ENCODE data around the gene LMNA.

LMNA gene

DNA sequence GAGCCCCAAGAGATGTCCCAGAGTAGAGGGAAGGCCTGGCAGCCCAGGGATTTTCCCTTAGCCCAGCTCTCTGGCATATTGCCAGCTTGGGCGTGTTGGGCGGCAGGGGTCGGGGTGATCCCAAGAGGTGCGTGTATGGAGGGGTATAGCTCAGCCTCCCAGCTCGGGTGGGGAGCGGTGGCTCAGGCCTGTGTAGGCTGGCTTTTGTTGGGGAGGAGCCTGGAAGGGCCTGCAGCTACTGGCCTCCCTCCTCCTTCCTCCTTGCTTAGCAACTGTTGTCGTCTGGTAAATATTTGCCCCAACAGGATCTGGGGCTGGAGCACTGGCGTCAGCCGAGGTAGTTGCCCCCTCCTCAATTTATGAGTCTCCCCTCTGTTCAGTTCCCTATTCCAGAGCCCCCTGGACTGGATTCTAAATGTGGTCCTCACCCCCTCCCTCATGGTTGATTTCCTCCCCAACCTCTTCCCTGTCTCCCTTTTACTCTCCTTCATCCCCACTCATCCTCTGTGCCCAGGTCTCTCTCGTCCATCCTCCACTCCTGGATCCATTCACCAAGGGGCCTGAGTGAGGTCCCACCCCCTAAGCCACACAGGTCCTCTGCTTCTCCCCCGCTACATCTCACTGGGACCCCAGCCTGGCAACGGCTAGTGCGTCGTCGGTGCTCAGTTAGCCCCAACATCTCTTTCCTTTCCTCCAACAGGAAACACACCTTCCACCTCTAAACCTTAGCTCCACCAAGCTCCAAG, 10.3 kb upstream of the LMNA start:
- DNase-seq (ENCODE audit: low read depth, low spot score) = peak; percentile 85
- no peak for TF ChIP-seq CTCF (IDR thresholded peaks at IDR 0.05; ENCODE audit: low read depth, low read length)
- in situ Hi-C loops (cut with HindIII; ENCODE audit: low sequenced_read_pairs) = no loop called here
- no peak overlapping the region for H3K4me3 ChIP-seq (ENCODE audit: low read depth, low read length)

DNA sequence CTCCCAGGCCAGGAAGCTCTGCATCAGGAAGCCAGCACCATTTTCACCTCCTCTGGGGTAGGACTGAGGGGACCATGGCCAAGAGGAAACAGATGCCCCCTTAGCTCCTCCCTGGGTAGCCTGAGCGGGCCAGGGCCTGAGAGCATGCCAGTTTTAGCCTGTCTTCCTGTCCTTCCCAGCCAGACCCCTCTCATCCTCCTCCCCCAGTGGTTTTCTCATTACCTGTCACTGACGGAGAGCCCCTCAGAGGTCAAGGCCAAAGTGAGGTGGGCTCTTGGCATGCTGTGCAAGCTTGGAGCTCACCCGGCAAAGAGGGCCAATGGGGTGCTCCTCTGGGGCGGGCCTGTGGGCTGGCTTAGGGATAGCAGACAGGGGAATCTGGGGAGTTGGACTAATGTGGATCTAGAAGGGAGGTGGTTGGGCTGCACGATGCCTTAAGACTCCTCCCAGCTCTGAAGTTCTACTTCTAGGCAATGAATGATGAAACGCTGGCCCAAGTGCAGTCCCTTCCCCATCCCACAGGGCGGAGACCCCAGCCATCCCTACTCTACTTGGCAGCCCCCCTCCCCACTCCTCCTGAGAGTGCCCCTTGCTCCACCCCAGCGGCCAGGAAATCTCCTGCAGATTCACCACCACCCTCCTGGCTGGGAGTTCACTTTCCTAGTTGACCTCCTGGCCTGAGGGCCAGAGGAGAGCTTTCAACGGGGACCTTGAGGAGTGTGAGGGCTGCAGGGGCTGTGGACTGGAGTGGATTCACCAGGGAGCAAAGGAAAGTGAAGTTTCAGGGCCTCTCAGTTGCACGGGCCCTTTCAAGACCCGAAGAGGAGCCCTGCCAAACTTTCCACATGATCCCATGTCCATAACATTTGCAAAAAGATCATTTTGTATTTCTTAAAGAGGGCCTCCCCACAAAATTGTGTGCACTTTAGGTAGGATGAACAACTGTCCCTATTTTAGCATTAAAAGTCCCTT, 9.4 kb upstream of the LMNA start:
- no peak for DNase-seq (ENCODE audit: low read depth, low spot score)
- no peak overlapping the region for H3K4me3 ChIP-seq (ENCODE audit: low read depth, low read length)
- TF ChIP-seq CTCF (IDR thresholded peaks at IDR 0.05; ENCODE audit: low read depth, low read length) = no peak

GRCh38 chr1:156106624-156107488, 7.7 kb upstream of the LMNA start:
- no peak overlapping the region for H3K4me3 ChIP-seq (ENCODE audit: low read depth, low read length)
- in situ Hi-C loops (cut with HindIII; ENCODE audit: low sequenced_read_pairs) = no loop called here
- no peak for DNase-seq (ENCODE audit: low read depth, low spot score)
- TF ChIP-seq CTCF (IDR thresholded peaks at IDR 0.05; ENCODE audit: low read depth, low read length) = no peak

More for the DNA sequence above, 9.4 kb upstream of the LMNA start:
- in situ Hi-C loops (cut with HindIII; ENCODE audit: low sequenced_read_pairs) = no loop called here

DNA sequence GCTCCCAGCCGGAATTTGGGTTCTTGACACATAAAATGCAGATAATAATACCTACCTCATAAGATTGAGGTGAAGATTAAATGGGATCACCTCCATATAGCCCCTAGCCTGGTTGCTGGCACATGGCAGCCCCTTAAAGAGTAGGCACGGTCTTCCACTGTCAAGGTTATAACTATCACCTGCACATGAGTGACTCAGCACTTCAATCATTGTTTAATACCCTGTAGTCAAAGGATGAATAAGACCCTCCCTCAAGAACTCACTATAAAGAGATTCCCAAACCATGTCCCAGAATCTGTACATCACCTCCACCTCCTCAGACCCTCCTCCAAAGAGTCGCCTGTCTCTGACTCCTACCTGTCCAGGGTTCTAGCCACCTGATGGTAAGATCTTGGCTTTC, 6.5 kb upstream of the LMNA start:
- in situ Hi-C loops (cut with HindIII; ENCODE audit: low sequenced_read_pairs) = no loop called here
- DNase-seq (ENCODE audit: low read depth, low spot score) = no peak
- no peak for TF ChIP-seq CTCF (IDR thresholded peaks at IDR 0.05; ENCODE audit: low read depth, low read length)
- no peak overlapping the region for H3K4me3 ChIP-seq (ENCODE audit: low read depth, low read length)

DNA sequence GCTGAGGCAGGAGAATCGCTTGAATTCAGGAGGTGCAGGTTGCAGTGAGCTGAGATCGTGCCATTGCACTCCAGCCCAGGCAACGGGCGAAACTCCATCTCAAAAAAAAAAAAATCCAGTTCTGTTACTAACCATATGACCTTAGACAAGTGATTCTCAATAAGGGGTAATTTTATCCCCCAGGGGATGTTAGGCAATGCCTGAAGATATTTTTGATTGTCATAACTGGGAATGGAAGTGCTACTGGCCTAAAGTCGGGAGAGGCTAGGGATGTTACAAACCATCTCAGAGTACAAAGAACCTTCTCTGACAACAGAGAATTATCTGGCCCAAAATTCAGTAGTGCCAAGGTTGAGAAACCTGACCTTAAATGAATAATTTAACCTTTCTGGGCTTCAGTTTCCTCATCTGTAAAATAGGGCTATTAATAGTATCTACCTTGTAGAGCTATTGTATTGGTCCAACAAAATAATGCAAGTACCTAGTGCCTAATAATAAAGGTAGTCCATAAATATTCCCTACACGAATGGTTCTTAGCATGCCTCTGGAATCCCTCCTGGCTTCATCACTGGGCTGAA, 5.8 kb upstream of the LMNA start:
- DNase-seq (ENCODE audit: low read depth, low spot score) = no peak
- no peak for TF ChIP-seq CTCF (IDR thresholded peaks at IDR 0.05; ENCODE audit: low read depth, low read length)
- in situ Hi-C loops (cut with HindIII; ENCODE audit: low sequenced_read_pairs) = no loop called here
- H3K4me3 ChIP-seq (ENCODE audit: low read depth, low read length) = no peak overlapping the region

DNA sequence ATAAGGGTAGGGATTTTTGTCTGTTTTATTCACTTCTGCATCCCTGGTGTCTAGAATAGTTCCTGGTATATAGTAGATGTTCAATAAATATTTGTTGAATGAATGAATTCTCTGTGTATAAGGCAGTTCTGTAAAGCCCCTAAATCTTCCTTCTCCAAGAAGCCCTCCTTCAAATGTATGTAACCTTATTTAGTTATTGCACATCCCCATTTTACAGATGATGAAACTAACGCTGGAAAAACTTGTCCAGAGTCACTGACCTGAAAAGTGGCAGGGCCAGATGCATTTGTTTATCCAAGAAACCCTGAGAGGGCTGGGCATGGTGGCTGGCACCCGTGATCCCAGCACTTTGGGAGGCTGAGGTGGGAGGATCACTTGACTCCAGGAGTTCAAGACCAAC, 4.3 kb upstream of the LMNA start:
- in situ Hi-C loops (cut with HindIII; ENCODE audit: low sequenced_read_pairs) = no loop called here
- no peak for TF ChIP-seq CTCF (IDR thresholded peaks at IDR 0.05; ENCODE audit: low read depth, low read length)
- H3K4me3 ChIP-seq (ENCODE audit: low read depth, low read length) = no peak overlapping the region

More for the DNA sequence above, 4.3 kb upstream of the LMNA start:
- DNase-seq (ENCODE audit: low read depth, low spot score) = no peak

Data from astrocyte of the spinal cord (primary cell).